ENCODE measurements around the gene PSMC2. TPM values are rescaled to one million over a fixed set of nuclear protein-coding genes. Genes with fewer than 3 reads are reported as not detected.

The PSMC2 gene
- total and polyA plus RNA-seq, 2 of the 4 experiments (the other 2 are of a cell fraction) = 184 to 311 TPM

GRCh38 chr7:103389263-103389662 lies 41.8 kb downstream of the PSMC2 start:
- no peak overlapping the region for H2BK20ac ChIP-seq (ENCODE audit: low read depth, low read length)
- H3K27me3 ChIP-seq (ENCODE audit: control insufficient read depth, insufficient read depth, low read length) = peaks cover 5% of the 10 kb centered on the region
- no peak overlapping the region for H2BK120ac ChIP-seq (ENCODE audit: low read depth, low read length)
- no TSS peak for BruUV-seq (replicated peaks)
- no peak overlapping the region for H4K91ac ChIP-seq (ENCODE audit: insufficient read depth, low read depth, low read length)
- no peak overlapping the region for H3K18ac ChIP-seq (ENCODE audit: low read depth, low read length)
- no peak overlapping the region for H3K4me3 ChIP-seq (ENCODE audit: insufficient read depth, low read depth, low read length)
- H3K79me1 ChIP-seq (ENCODE audit: low read depth in 1 of 2, low read length in 2 of 2) = no peaks in the 10 kb centered on the region
- H4K20me1 ChIP-seq (ENCODE audit: insufficient read depth, low read length) = no peaks in the 10 kb centered on the region
- H2BK15ac ChIP-seq (ENCODE audit: low read depth, low read length) = no peak overlapping the region
- no peak overlapping the region for H3K27ac ChIP-seq (ENCODE audit: insufficient read depth, low read length)
- no peak overlapping the region for H2AK9ac ChIP-seq (replicated peaks; ENCODE audit: low read depth, low read length, poor library complexity)
- no peak for DNase-seq
- POLR2A ChIA-PET (ENCODE audit: unreplicated experiment) = no interaction called here
- H2AK5ac ChIP-seq (ENCODE audit: low read depth, low read length) = no peak overlapping the region
- no peaks in the 10 kb centered on the region for H3K4me1 ChIP-seq (ENCODE audit: control insufficient read depth, insufficient read depth, low read length)
- TF ChIP-seq SMC3 (IDR thresholded peaks at IDR 0.05; ENCODE audit: low read depth, low read length) = no peak
- TF ChIP-seq CTCF (conservative IDR thresholded peaks at IDR 0.05; ENCODE audit: low read depth, low read length) = no peak
- TF ChIP-seq RAD21 (IDR thresholded peaks at IDR 0.05; ENCODE audit: low read length) = no peak
- H3K9ac ChIP-seq (ENCODE audit: low read depth, low read length) = no peak overlapping the region
- H4K8ac ChIP-seq (ENCODE audit: low read depth in 2 of 2, low read length in 2 of 2) = no peak overlapping the region
- no peaks in the 10 kb centered on the region for H3K9me1 ChIP-seq (ENCODE audit: insufficient read depth, low read length)
- H3K9me3 ChIP-seq (ENCODE audit: control insufficient read depth, insufficient read depth, low read length) = no peaks in the 10 kb centered on the region
- no peaks in the 10 kb centered on the region for H3K36me3 ChIP-seq (ENCODE audit: control insufficient read depth, insufficient read depth, low read length)
- CTCF ChIA-PET = no interaction called here
- no peak overlapping the region for H2AFZ ChIP-seq (replicated peaks; ENCODE audit: low read length, poor library complexity)
- H3K4ac ChIP-seq (ENCODE audit: low read depth, low read length) = no peak overlapping the region
- intact Hi-C loops (cut with micrococcal nuclease) (no loop called here), dilution Hi-C loops (cut with HindIII; ENCODE audit: low sequenced_read_pairs, unreplicated experiment) (no loop called here), in situ Hi-C loops (cut with MboI; ENCODE audit: low sequenced_read_pairs) (no loop called here)
- H4K5ac ChIP-seq (ENCODE audit: low read depth, low read length) = no peak overlapping the region
- no peak overlapping the region for H3K14ac ChIP-seq (replicated peaks; ENCODE audit: low read depth, low read length)
- H3K56ac ChIP-seq (ENCODE audit: extremely low read depth, insufficient read depth, low read length) = no peak overlapping the region
- no CpG with 5 or more reads among the region's 3 CpGs for WGBS, 2 experiments (ENCODE audit: extremely low coverage in 2 of 2, insufficient read length in 1 of 2)
- ATAC-seq (ENCODE audit: low read depth) = no peak
- no peak overlapping the region for H3K23ac ChIP-seq (ENCODE audit: low read depth, low read length)
- no peak overlapping the region for H3K4me2 ChIP-seq (ENCODE audit: low read depth, low read length)
- no peak overlapping the region for H2BK5ac ChIP-seq (ENCODE audit: low read depth, low read length, poor library complexity, severe bottlenecking)

All from IMR-90 (cell line).